WTC11 (cell line): ENCODE measurements around the gene CACNG3. TPM values are rescaled to one million over a fixed set of nuclear protein-coding genes. Genes with fewer than 3 reads are reported as not detected.

Experiments used
- ATAC-seq: fragments of 200-7000 bp; cut with Tn5 transposase; 2 replicates; pipeline ENCODE4 v1.10.0; 2021; ENCODE audit warnings: mild to moderate bottlenecking, moderate library complexity
- CTCF ChIA-PET: fragments of 300-600 bp; sonication (Branson Sonifier 250); formaldehyde crosslinking; loops from one replicate; lab custom pipeline; 2021; ENCODE audit warnings: antibody characterized with exemption; lab: Charles Lee
- POLR2A ChIA-PET: fragments of 350-600 bp; sonication (Branson Sonifier 250); formaldehyde crosslinking; loops from one replicate; lab custom pipeline; 2021; ENCODE audit warnings: antibody characterized with exemption; lab: Charles Lee
- DNase-seq: peaks from one replicate; pipeline ENCODE4 v3.0.0; 2021; ENCODE audit warnings: low spot score
- H3K27ac Mint-ChIP-seq: 2 replicates; pipeline ENCODE4 v1.8.0; 2021; ENCODE audit warnings: mixed read lengths
- H3K27me3 Mint-ChIP-seq: 2 replicates; pipeline ENCODE4 v1.8.0; 2021; ENCODE audit warnings: low read depth, mild to moderate bottlenecking, moderate library complexity, mixed read lengths
- H3K36me3 Mint-ChIP-seq: 2 replicates; pipeline ENCODE4 v1.8.0; 2021; ENCODE audit warnings: mixed read lengths
- H3K4me1 Mint-ChIP-seq: 2 replicates; pipeline ENCODE4 v1.8.0; 2022; ENCODE audit warnings: mixed read lengths
- H3K4me3 Mint-ChIP-seq: 2 replicates; pipeline ENCODE4 v1.8.0; 2021; ENCODE audit warnings: mild to moderate bottlenecking, moderate library complexity, mixed read lengths
- H3K9me3 Mint-ChIP-seq: 2 replicates; pipeline ENCODE4 v1.8.0; 2021; ENCODE audit warnings: mixed read lengths
- ARID4B ChIP-seq: sonication (generic); formaldehyde crosslinking; IDR thresholded peaks from 2 replicates; pipeline ENCODE4 v1.8.0; 2023; ENCODE audit warnings: missing genetic modification reagents, mild to moderate bottlenecking, borderline replicate concordance
- ATF1 ChIP-seq: sonication (generic); formaldehyde crosslinking; IDR thresholded peaks from 2 replicates; pipeline ENCODE4 v1.8.1; 2023; ENCODE audit warnings: mild to moderate bottlenecking, moderate library complexity, missing genetic modification reagents
- ERG ChIP-seq: fragments of 250-450 bp; sonication (Bioruptor Pico); IDR thresholded peaks from 2 replicates; pipeline ENCODE4 v1.8.0; 2021; ENCODE audit warnings: mild to moderate bottlenecking
- ETV6 ChIP-seq: sonication (generic); formaldehyde crosslinking; IDR thresholded peaks from 2 replicates; pipeline ENCODE4 v1.8.1; 2022; ENCODE audit warnings: mild to moderate bottlenecking, missing genetic modification reagents
- KAT7 ChIP-seq: sonication (generic); formaldehyde crosslinking; IDR thresholded peaks from 2 replicates; pipeline ENCODE4 v1.8.1; 2023; ENCODE audit warnings: missing genetic modification reagents, mild to moderate bottlenecking, borderline replicate concordance
- OVOL2 ChIP-seq: fragments of 250-450 bp; sonication (Bioruptor Pico); IDR thresholded peaks from 2 replicates; pipeline ENCODE4 v1.9.0; 2021; ENCODE audit warnings: mild to moderate bottlenecking, borderline replicate concordance
- PREB ChIP-seq: sonication (generic); formaldehyde crosslinking; IDR thresholded peaks from 2 replicates; pipeline ENCODE4 v1.8.1; 2022; ENCODE audit warnings: mild to moderate bottlenecking, missing genetic modification reagents, moderate library complexity, borderline replicate concordance
- RORB ChIP-seq: fragments of 250-450 bp; sonication (Bioruptor Pico); IDR thresholded peaks from 2 replicates; pipeline ENCODE4 v1.9.0; 2021; ENCODE audit warnings: mild to moderate bottlenecking
- SOX15 ChIP-seq: fragments of 250-450 bp; sonication (Bioruptor Pico); IDR thresholded peaks from 2 replicates; pipeline ENCODE4 v1.9.0; 2021; ENCODE audit warnings: mild to moderate bottlenecking
- ZNF138 ChIP-seq: sonication (generic); formaldehyde crosslinking; conservative IDR thresholded peaks from 2 replicates; pipeline ENCODE4 v1.8.1; 2022; ENCODE audit warnings: mild to moderate bottlenecking, moderate library complexity, missing genetic modification reagents
- total RNA-seq: library from RNA; stranded (reverse); gene quantifications from 3 replicates; pipeline ENCODE4 v1.2.3, GENCODE V29; 2021
- TF ChIP-seq, protein P1 (sequence below): sonication (generic); formaldehyde crosslinking; IDR thresholded peaks from 2 replicates; pipeline ENCODE4 v1.8.1; 2022; ENCODE audit warnings: low read depth, mild to moderate bottlenecking, moderate library complexity, missing genetic modification reagents, borderline replicate concordance
- TF ChIP-seq, protein P2 (sequence below): sonication (generic); formaldehyde crosslinking; IDR thresholded peaks from 2 replicates; pipeline ENCODE4 v1.8.1; 2022; ENCODE audit warnings: low read depth, missing genetic modification reagents, borderline replicate concordance
- TF ChIP-seq, protein P3 (sequence below): fragments of 250-450 bp; sonication (Bioruptor Pico); IDR thresholded peaks from 2 replicates; pipeline ENCODE4 v2.1.2; 2022; ENCODE audit warnings: mild to moderate bottlenecking, moderate library complexity
- TF ChIP-seq, protein P4 (sequence below): sonication (generic); formaldehyde crosslinking; conservative IDR thresholded peaks from 2 replicates; pipeline ENCODE4 v1.8.1; 2022; ENCODE audit warnings: mild to moderate bottlenecking, missing genetic modification reagents
- TF ChIP-seq, protein P5 (sequence below): sonication (generic); formaldehyde crosslinking; IDR thresholded peaks from 2 replicates; pipeline ENCODE4 v1.8.0; 2022; ENCODE audit warnings: mild to moderate bottlenecking, missing genetic modification reagents
- TF ChIP-seq, protein P6 (sequence below): sonication (generic); formaldehyde crosslinking; IDR thresholded peaks from 2 replicates; pipeline ENCODE4 v1.8.1; 2023; ENCODE audit warnings: mild to moderate bottlenecking, moderate library complexity, missing genetic modification reagents
- TF ChIP-seq, protein P7 (sequence below): fragments of 200-600 bp; IDR thresholded peaks from 2 replicates; pipeline ENCODE4 v1.8.0; 2022; ENCODE audit warnings: antibody characterized with exemption

Gene CACNG3
- total RNA-seq, 1 experiment from 2014 or later = not detected

- ChIA-PET CTCF (interaction anchor here (0.6 kb wide), 1 partner anchor 308 kb away, joined by 5 read pairs; no protein-coding TSS in a partner anchor), POLR2A (no interaction called here)
- peaks cover 26% of the 10 kb centered on the region for H3K4me1 Mint-ChIP-seq
- ATAC-seq (no peak), DNase-seq (no peak)
- peaks cover 48% of the 10 kb centered on the region for H3K9me3 Mint-ChIP-seq
- no peak overlapping the region for H3K27ac Mint-ChIP-seq
- peaks cover 46% of the 10 kb centered on the region for H3K36me3 Mint-ChIP-seq
- no peak overlapping the region for H3K4me3 Mint-ChIP-seq
- peaks cover 64% of the 10 kb centered on the region for H3K27me3 Mint-ChIP-seq
- TF ChIP-seq, protein P1, sequence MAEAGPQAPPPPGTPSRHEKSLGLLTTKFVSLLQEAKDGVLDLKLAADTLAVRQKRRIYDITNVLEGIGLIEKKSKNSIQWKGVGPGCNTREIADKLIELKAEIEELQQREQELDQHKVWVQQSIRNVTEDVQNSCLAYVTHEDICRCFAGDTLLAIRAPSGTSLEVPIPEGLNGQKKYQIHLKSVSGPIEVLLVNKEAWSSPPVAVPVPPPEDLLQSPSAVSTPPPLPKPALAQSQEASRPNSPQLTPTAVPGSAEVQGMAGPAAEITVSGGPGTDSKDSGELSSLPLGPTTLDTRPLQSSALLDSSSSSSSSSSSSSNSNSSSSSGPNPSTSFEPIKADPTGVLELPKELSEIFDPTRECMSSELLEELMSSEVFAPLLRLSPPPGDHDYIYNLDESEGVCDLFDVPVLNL (CRISPR knock-in tag) = no peak
- TF ChIP-seq, protein P2, sequence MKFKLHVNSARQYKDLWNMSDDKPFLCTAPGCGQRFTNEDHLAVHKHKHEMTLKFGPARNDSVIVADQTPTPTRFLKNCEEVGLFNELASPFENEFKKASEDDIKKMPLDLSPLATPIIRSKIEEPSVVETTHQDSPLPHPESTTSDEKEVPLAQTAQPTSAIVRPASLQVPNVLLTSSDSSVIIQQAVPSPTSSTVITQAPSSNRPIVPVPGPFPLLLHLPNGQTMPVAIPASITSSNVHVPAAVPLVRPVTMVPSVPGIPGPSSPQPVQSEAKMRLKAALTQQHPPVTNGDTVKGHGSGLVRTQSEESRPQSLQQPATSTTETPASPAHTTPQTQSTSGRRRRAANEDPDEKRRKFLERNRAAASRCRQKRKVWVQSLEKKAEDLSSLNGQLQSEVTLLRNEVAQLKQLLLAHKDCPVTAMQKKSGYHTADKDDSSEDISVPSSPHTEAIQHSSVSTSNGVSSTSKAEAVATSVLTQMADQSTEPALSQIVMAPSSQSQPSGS = no peak
- TF ChIP-seq, protein P3, sequence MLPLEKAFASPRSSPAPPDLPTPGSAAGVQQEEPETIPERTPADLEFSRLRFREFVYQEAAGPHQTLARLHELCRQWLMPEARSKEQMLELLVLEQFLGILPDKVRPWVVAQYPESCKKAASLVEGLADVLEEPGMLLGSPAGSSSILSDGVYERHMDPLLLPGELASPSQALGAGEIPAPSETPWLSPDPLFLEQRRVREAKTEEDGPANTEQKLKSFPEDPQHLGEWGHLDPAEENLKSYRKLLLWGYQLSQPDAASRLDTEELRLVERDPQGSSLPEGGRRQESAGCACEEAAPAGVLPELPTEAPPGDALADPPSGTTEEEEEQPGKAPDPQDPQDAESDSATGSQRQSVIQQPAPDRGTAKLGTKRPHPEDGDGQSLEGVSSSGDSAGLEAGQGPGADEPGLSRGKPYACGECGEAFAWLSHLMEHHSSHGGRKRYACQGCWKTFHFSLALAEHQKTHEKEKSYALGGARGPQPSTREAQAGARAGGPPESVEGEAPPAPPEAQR (CRISPR knock-in tag) = no peak
- TF ChIP-seq, protein P4, sequence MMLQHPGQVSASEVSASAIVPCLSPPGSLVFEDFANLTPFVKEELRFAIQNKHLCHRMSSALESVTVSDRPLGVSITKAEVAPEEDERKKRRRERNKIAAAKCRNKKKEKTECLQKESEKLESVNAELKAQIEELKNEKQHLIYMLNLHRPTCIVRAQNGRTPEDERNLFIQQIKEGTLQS (CRISPR knock-in tag) = no peak
- no peak for TF ChIP-seq ARID4B
- no peak for TF ChIP-seq ZNF138 (CRISPR knock-in tag)
- no peak for TF ChIP-seq ETV6
- TF ChIP-seq ATF1 = no peak
- TF ChIP-seq, protein P5, sequence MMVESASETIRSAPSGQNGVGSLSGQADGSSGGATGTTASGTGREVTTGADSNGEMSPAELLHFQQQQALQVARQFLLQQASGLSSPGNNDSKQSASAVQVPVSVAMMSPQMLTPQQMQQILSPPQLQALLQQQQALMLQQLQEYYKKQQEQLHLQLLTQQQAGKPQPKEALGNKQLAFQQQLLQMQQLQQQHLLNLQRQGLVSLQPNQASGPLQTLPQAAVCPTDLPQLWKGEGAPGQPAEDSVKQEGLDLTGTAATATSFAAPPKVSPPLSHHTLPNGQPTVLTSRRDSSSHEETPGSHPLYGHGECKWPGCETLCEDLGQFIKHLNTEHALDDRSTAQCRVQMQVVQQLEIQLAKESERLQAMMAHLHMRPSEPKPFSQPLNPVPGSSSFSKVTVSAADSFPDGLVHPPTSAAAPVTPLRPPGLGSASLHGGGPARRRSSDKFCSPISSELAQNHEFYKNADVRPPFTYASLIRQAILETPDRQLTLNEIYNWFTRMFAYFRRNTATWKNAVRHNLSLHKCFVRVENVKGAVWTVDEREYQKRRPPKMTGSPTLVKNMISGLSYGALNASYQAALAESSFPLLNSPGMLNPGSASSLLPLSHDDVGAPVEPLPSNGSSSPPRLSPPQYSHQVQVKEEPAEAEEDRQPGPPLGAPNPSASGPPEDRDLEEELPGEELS (CRISPR knock-in tag) = no peak
- TF ChIP-seq, protein P6, sequence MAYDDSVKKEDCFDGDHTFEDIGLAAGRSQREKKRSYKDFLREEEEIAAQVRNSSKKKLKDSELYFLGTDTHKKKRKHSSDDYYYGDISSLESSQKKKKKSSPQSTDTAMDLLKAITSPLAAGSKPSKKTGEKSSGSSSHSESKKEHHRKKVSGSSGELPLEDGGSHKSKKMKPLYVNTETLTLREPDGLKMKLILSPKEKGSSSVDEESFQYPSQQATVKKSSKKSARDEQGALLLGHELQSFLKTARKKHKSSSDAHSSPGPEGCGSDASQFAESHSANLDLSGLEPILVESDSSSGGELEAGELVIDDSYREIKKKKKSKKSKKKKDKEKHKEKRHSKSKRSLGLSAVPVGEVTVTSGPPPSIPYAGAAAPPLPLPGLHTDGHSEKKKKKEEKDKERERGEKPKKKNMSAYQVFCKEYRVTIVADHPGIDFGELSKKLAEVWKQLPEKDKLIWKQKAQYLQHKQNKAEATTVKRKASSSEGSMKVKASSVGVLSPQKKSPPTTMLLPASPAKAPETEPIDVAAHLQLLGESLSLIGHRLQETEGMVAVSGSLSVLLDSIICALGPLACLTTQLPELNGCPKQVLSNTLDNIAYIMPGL (CRISPR knock-in tag) = no peak
- TF ChIP-seq, protein P7, sequence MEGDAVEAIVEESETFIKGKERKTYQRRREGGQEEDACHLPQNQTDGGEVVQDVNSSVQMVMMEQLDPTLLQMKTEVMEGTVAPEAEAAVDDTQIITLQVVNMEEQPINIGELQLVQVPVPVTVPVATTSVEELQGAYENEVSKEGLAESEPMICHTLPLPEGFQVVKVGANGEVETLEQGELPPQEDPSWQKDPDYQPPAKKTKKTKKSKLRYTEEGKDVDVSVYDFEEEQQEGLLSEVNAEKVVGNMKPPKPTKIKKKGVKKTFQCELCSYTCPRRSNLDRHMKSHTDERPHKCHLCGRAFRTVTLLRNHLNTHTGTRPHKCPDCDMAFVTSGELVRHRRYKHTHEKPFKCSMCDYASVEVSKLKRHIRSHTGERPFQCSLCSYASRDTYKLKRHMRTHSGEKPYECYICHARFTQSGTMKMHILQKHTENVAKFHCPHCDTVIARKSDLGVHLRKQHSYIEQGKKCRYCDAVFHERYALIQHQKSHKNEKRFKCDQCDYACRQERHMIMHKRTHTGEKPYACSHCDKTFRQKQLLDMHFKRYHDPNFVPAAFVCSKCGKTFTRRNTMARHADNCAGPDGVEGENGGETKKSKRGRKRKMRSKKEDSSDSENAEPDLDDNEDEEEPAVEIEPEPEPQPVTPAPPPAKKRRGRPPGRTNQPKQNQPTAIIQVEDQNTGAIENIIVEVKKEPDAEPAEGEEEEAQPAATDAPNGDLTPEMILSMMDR = no peak
- no peak for TF ChIP-seq ERG (CRISPR knock-in tag)
- no peak for TF ChIP-seq KAT7 (CRISPR knock-in tag)
- no peak for TF ChIP-seq PREB
- TF ChIP-seq RORB = no peak
- no peak for TF ChIP-seq OVOL2 (CRISPR knock-in tag)
- TF ChIP-seq SOX15 = no peak
Measured at GRCh38 chr16:24378999-24379398, 122.9 kb downstream of the CACNG3 start.
